Lower leg skin (tissue), 4 donors: Measurements from ENCODE around the gene ZDHHC1. TPM values are rescaled to one million over a fixed set of nuclear protein-coding genes. Genes with fewer than 3 reads are reported as not detected.

Experiments used
- DNase-seq, 2 donors: peaks; one replicate each; pipeline ENCODE4 v3.0.0-alpha.2; 2019; ENCODE audit warnings: low spot score in 2 of 2
- H3K4me3 ChIP-seq: fragments of 200-600 bp; sonication (generic); 2 replicates; pipeline ENCODE4 v1.5.1; 2017; ENCODE audit warnings: mild to moderate bottlenecking, low read depth; ENCODE audit not compliant: poor library complexity, severe bottlenecking
- CTCF ChIP-seq, 3 donors: fragments of 450-650 bp; IDR thresholded peaks; one replicate each; pipeline ENCODE4 v1.5.1; 2016; ENCODE audit warnings: antibody characterized with exemption in 3 of 3, mild to moderate bottlenecking in 3 of 3, moderate library complexity in 2 of 3
- POLR2A ChIP-seq, 2 donors: fragments of 450-650 bp; IDR thresholded peaks; one replicate each; pipeline ENCODE4 v1.6.1; 2016 to 2017; ENCODE audit warnings: antibody characterized with exemption in 2 of 2, mild to moderate bottlenecking in 1 of 2, moderate library complexity in 1 of 2
- WGBS, 2 donors: methylation state at CpG; one replicate each; pipeline ENCODE4 v1.1.5; 2018; 5-methylcytosine and 5-hydroxymethylcytosine counted together
- intact Hi-C: fragments of 100-400 bp; cut with DNase I; formaldehyde crosslinking; loops from one replicate; pipeline ENCODE4 v1.15.0; 2023; ENCODE audit warnings: low total_unique reads
- total RNA-seq, 4 donors: library from RNA; depleted of rRNA; stranded (reverse); fragments of >200 nt; gene quantifications; one replicate each; pipeline ENCODE4 v1.1.0, GENCODE V29; 2016

The ZDHHC1 gene
- total RNA-seq, 4 donors from 2014 or later = 15.1 to 24.7 (median 21.4) TPM

DNA sequence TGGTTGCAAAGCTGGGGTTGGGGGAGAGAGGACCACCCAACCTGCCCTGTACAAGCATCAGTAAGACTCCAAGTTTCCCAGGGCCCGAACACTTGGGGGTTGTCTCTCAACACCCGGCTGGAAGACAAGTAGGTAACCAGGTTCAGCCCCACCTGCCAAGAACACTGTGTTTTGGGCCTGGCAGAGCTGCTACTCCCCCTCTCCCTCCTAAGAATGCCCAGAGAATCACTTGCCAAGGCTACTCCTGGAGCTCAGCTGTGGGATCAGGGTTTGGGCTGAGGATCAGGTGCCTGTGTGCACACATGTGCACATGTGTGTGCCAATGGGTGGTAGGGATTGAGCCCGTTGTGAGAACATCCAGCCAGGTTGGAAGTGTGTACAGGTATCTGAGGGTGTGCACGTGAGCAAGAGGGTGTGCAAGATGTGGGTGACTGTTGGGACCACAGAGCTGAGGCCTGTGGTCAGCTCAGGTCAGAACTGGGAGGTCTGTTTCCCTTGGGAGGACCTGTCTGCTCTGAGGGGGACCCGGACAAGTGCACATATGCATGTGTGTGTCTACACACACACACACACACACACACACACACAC lies 16.9 kb upstream of the ZDHHC1 start:
- no peak for DNase-seq
- H3K4me3 ChIP-seq = no peak overlapping the region
- TF ChIP-seq CTCF (IDR thresholded peaks at IDR 0.05) (no peak), POLR2A (IDR thresholded peaks at IDR 0.05) (no peak)
- 75 to 76% methylated on average over 4 to 5 of the region's 5 CpGs for WGBS, 2 donors
- intact Hi-C loops = no loop called here

GRCh38 chr16:67432506-67432890 lies 16.2 kb upstream of the ZDHHC1 start:
- no peak for TF ChIP-seq POLR2A (IDR thresholded peaks at IDR 0.05)
- TF ChIP-seq CTCF (IDR thresholded peaks at IDR 0.05) = no peak
- WGBS, 2 donors = 80 to 81% methylated on average over 5 of the region's 5 CpGs
- H3K4me3 ChIP-seq = no peak overlapping the region
- no peak for DNase-seq
- intact Hi-C loops = no loop called here

GRCh38 chr16:67431775-67432505 lies 15.7 kb upstream of the ZDHHC1 start:
- TF ChIP-seq CTCF (IDR thresholded peaks at IDR 0.05) (no peak), POLR2A (IDR thresholded peaks at IDR 0.05) (no peak)
- 36 to 41% methylated on average over 12 of the region's 13 CpGs for WGBS, 2 donors
- DNase-seq = no peak
- H3K4me3 ChIP-seq = peak overlapping the region; percentile 20
- intact Hi-C loops = no loop called here

DNA sequence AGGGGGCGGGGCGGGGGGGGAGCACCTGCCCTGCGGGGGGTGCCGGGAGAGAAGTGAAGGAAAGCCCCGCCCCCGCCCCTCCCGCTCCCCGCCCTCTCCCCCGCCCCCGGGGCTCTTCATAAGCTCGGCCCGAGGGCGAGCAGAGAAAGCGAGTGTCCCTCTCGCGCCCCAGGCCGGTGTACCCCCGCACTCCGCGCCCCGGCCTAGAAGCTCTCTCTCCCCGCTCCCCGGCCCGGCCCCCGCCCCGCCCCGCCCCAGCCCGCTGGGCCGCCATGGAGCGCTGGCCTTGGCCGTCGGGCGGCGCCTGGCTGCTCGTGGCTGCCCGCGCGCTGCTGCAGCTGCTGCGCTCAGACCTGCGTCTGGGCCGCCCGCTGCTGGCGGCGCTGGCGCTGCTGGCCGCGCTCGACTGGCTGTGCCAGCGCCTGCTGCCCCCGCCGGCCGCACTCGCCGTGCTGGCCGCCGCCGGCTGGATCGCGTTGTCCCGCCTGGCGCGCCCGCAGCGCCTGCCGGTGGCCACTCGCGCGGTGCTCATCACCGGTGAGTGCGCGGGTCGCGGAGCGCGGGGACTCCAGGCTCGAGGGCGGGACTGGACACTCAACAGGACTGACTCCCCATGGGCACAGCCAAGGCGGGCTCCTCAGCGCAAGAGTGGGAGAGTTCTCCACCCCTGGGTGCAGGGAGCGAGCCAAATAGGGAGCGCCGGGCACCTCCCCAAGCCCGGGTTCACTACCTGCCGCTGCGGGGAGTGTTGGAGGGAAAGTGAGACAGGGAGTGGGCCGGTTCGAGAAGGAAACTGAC lies 14.9 kb upstream of the ZDHHC1 start, which contains the start of gene HSD11B2:
TSS of gene HSD11B2 (plus strand) at position 145 of the 798 bp plus-strand sequence. CDS start at position 273, 128 bp downstream.
- WGBS, 2 donors = 2 to 6% methylated on average over 8 to 41 of the region's 87 CpGs
- TF ChIP-seq CTCF (IDR thresholded peaks at IDR 0.05) (no peak), POLR2A (IDR thresholded peaks at IDR 0.05) (no peak)
- intact Hi-C loops = no loop called here
- peak in 1 of 2 donors; percentile 91 for DNase-seq
- peak within 1 kb of the TSS; percentile 20 for H3K4me3 ChIP-seq

DNA sequence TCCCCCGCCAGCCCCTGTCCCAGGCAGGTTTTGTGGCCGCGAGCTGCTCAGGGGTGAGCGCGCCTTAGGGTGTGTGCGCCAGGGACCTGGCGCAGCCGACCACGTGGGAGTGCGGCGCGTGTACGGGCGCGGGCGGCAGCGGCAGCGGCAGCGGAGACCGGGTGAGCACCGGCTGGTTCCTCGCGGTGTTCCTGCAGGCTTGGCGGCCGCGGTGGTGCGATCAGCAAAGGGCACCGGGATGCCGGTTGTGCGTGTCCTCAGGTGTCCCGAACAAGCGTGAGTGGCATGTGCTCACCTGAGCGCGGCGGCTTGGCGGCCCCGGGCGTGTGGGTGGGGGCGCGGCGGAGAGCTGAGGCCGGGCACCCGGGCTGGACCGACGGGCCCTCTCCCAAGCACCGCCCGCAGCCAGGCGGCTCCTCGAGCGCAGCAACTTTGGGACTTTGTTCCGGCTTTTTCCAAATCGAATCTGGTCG lies 14.3 kb upstream of the ZDHHC1 start:
- no peak for DNase-seq
- 4 to 5% methylated on average over 9 to 50 of the region's 53 CpGs for WGBS, 2 donors

More for the DNA sequence above, 14.3 kb upstream of the ZDHHC1 start:
- H3K4me3 ChIP-seq = peak overlapping the region; percentile 17
- intact Hi-C loops = no loop called here
- TF ChIP-seq CTCF (IDR thresholded peaks at IDR 0.05) (no peak), POLR2A (IDR thresholded peaks at IDR 0.05) (no peak)
